ENCODE data around the gene CUL1. TPM values are rescaled to one million over a fixed set of nuclear protein-coding genes. Genes with fewer than 3 reads are reported as not detected.

CUL1 gene
- total RNA-seq, 4 donors from 2014 or later, result 80.6 to 83.7 (median 82.8) TPM

DNA sequence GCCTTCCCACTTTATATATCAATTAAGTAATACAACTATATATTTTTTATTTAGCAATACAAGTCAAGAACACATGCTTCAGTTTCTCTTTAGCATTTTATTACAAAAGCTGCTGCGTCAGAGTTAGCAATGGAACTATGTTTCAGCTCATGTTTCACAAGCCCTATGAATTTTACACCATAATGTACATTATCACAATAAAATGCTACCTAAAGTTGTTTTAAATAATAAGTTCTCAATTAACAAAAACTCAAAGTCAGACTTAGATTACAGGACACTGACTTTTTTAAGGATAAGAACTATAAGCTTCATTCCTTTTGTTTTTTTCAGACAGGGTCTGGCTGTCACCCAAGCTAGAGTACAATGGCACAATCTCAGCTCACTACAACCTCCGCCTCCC is 133.1 kb downstream of the CUL1 start:
- WGBS, 2 donors (ENCODE audit: low coverage in 1 of 2), result 90 to 93% methylated on average over 2 of the region's 2 CpGs
- TF ChIP-seq EP300 (IDR thresholded peaks at IDR 0.05) (no peak), POLR2A (IDR thresholded peaks at IDR 0.05) (no peak), POLR2AphosphoS5 (IDR thresholded peaks at IDR 0.05) (no peak)
- TF ChIP-seq, protein P1, sequence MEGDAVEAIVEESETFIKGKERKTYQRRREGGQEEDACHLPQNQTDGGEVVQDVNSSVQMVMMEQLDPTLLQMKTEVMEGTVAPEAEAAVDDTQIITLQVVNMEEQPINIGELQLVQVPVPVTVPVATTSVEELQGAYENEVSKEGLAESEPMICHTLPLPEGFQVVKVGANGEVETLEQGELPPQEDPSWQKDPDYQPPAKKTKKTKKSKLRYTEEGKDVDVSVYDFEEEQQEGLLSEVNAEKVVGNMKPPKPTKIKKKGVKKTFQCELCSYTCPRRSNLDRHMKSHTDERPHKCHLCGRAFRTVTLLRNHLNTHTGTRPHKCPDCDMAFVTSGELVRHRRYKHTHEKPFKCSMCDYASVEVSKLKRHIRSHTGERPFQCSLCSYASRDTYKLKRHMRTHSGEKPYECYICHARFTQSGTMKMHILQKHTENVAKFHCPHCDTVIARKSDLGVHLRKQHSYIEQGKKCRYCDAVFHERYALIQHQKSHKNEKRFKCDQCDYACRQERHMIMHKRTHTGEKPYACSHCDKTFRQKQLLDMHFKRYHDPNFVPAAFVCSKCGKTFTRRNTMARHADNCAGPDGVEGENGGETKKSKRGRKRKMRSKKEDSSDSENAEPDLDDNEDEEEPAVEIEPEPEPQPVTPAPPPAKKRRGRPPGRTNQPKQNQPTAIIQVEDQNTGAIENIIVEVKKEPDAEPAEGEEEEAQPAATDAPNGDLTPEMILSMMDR (IDR thresholded peaks at IDR 0.05), result no peak
- H3K4me3 ChIP-seq, result no peak overlapping the region
- H3K9me3 ChIP-seq, result no peaks in the 10 kb centered on the region
- no peaks in the 10 kb centered on the region for H3K4me1 ChIP-seq
- ATAC-seq, result no peak
- no peaks in the 10 kb centered on the region for H3K36me3 ChIP-seq
- H3K27me3 ChIP-seq, result no peaks in the 10 kb centered on the region
- H3K27ac ChIP-seq, result no peak overlapping the region

DNA sequence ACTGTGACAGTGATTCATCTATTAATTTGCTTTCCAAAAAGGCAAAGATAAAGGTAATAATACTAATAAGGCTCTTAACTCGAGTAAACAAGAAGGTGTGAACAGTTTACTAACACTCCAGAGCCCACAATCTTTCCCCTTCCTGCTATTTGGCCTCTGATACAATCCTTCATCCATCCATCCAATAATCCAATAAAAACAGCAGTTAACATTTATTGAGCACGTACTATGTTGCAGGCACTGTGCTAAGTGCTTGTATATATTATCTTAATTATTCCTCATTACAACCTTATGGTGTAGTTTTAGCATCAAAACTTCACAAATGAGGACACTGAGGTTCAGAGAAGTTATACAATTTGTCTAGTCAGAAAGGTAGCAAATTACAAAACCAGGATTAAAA is 135.9 kb downstream of the CUL1 start:
- ATAC-seq, result no peak
- Histone ChIP-seq H3K27ac (no peak overlapping the region), H3K27me3 (no peaks in the 10 kb centered on the region), H3K9me3 (no peaks in the 10 kb centered on the region), H3K4me3 (no peak overlapping the region), H3K36me3 (no peaks in the 10 kb centered on the region), H3K4me1 (no peaks in the 10 kb centered on the region)
- 93 to 100% methylated on average over 2 of the region's 2 CpGs for WGBS, 2 donors (ENCODE audit: low coverage in 1 of 2)
- TF ChIP-seq EP300 (IDR thresholded peaks at IDR 0.05) (no peak), POLR2A (IDR thresholded peaks at IDR 0.05) (no peak), POLR2AphosphoS5 (IDR thresholded peaks at IDR 0.05) (no peak)
- TF ChIP-seq, protein P1 (IDR thresholded peaks at IDR 0.05), result no peak

DNA sequence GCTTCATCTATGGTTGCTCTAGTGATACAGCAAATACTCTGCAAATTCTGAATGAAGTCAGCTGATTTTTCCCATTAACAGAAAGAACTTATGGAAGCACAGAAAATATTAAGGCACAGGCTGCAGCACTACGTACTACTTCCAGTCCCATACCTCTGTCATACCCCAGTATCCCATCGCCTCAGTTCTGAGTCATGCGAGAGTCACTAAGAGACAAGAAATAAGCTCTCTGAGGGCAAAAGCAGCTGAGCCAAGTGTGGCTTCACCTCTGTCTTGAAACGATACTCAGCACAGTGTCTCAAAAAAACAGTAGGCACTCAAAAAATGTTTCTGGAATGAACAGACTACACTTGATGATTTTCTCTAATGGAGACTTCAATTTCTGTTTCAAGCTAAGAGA is 137.2 kb downstream of the CUL1 start:
- WGBS, 2 donors (ENCODE audit: low coverage in 1 of 2), result 100% methylated on average over 2 to 4 of the region's 4 CpGs
- H3K4me1 ChIP-seq, result no peaks in the 10 kb centered on the region
- ATAC-seq, result no peak
- no peak overlapping the region for H3K27ac ChIP-seq
- H3K9me3 ChIP-seq, result no peaks in the 10 kb centered on the region
- H3K27me3 ChIP-seq, result no peaks in the 10 kb centered on the region
- H3K4me3 ChIP-seq, result no peak overlapping the region
- no peak for TF ChIP-seq POLR2AphosphoS5 (IDR thresholded peaks at IDR 0.05)
- no peak for TF ChIP-seq POLR2A (IDR thresholded peaks at IDR 0.05)
- no peak for TF ChIP-seq EP300 (IDR thresholded peaks at IDR 0.05)
- TF ChIP-seq, protein P1 (IDR thresholded peaks at IDR 0.05), result no peak
- no peaks in the 10 kb centered on the region for H3K36me3 ChIP-seq

DNA sequence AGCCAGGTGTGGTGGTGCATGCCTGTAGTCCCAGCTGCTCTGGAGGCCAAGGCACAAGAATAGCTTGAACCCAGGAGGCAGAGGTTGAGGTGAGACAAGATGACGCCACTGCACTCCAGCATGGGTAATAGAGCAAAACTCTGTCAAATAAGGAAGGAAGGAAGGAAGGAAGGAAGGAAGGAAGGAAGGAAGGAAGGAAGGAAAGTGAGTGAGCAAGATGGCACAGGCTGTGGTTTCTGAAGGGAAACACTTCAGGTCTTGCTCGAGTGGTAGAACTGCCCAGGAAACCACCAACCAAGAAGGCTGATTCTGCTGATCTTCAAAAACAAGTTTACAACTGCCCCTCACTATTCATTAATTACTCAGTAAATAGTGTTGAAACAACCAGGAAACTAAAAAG is 140.2 kb downstream of the CUL1 start:
- H3K27ac ChIP-seq, result no peak overlapping the region
- no peaks in the 10 kb centered on the region for H3K4me1 ChIP-seq
- H3K4me3 ChIP-seq, result no peak overlapping the region
- H3K9me3 ChIP-seq, result no peaks in the 10 kb centered on the region
- 67% methylated on average over 1 of the region's 2 CpGs; no CpG with 5 or more reads in 1 of the 2 donors for WGBS, 2 donors (ENCODE audit: low coverage in 1 of 2)
- H3K27me3 ChIP-seq, result no peaks in the 10 kb centered on the region
- no peaks in the 10 kb centered on the region for H3K36me3 ChIP-seq
- TF ChIP-seq, protein P1 (IDR thresholded peaks at IDR 0.05), result no peak
- TF ChIP-seq POLR2AphosphoS5 (IDR thresholded peaks at IDR 0.05) (no peak), EP300 (IDR thresholded peaks at IDR 0.05) (no peak), POLR2A (IDR thresholded peaks at IDR 0.05) (no peak)
- ATAC-seq, result no peak

DNA sequence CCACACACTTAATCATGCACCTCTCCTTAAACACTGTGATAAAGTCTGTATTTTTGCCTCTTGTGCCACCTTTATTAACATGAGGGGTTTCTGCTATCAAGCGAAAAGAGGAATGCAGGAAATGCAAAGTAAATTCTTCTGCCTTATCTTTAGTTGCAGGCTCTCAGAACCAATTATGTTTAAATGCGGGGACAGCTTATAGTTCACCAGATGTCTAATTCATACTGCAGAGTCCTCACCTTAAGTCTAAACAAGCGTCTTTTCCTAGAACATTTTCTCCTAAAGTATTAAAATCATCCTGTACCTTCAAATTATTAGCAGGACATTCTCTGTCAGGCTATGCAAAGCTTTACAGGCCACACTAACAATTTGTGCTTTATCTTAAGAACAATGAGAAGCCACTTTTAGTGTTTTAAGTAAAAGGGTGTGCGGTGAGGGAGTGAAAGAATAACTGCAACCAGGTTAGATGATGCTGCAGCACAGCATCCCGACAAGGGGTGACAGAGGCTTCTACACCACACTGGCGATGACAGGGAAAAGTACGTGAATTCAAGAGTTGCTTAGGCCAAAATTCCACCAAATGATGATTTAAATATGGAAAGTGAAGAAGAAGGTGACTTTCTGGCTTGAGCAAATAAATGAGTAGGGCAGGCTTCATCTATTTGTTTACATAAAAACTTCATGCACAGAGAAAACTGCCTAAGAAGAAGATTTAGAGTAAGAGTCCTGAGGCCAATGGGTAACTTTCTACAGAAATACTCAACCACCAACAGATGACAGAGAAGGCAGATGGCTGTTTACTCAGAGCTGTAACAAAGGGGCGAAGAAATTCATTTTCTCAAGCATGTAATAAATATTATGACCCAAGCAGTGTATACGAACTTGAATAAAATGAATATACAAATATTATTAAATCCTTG is 149.4 kb downstream of the CUL1 start:
- no peaks in the 10 kb centered on the region for H3K4me1 ChIP-seq
- H3K27me3 ChIP-seq, result no peaks in the 10 kb centered on the region
- no peak for ATAC-seq
- WGBS, 2 donors (ENCODE audit: low coverage in 1 of 2), result 74 to 75% methylated on average over 8 to 9 of the region's 9 CpGs
- H3K9me3 ChIP-seq, result no peaks in the 10 kb centered on the region
- no peaks in the 10 kb centered on the region for H3K36me3 ChIP-seq
- no peak for TF ChIP-seq EP300 (IDR thresholded peaks at IDR 0.05)
- no peak for TF ChIP-seq POLR2AphosphoS5 (IDR thresholded peaks at IDR 0.05)
- no peak overlapping the region for H3K4me3 ChIP-seq
- H3K27ac ChIP-seq, result no peak overlapping the region

Measured in gastroesophageal sphincter (tissue), 4 donors.